Measurements from ENCODE around the gene TTC13.
"Not testable (repeated sequence)": the region's sequence is repeated elsewhere in the genome, so short reads cannot be mapped to it uniquely, and the experiment has no call there.

The TTC13 gene

DNA sequence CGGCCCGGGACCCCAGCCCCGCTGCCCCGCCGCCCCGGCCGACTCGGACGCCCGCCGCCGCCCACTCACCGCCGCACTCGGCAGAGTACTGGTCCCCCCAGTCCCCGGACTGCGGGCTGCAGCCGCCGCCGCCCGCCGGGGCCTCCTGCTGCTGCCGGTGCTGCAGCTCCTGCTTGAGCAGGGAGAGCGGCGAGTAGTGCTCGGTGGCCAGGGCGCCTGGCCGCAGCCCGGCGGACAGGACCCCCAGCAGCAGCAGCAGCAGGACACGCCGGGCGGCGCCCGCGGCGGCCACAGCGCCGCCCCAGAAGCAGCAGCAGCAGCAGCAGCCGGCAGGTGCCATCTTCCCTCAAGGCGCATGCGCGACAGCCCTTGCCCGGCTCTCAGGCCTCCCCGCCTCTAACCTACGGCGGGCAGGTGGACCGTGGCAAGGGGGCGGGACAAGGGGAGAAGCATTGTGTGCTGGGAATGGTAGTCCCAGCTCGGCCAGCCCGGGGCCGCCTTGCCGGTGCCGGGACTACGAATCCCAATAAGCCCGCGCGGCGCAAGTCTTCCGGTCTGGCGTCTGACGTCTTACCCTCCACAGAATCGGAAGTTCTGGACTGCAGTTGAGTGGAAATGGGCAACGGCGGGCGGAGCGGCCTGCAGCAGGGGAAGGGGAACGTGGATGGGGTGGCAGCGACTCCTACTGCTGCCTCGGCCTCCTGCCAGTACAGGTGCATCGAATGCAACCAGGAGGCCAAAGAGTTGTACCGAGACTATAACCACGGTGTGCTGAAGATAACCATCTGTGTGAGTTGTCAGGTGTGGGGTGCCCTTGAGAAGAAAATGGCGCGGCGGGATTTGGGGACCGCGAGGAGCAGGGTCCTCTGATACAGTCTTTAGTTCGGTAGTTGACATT, at the start of gene TTC13, which contains the start of gene ARV1:
TTC13 (minus strand) TSS at position 371 of the 898 bp plus-strand sequence; CDS start at position 340, 31 bp downstream.
ARV1 (plus strand) TSS at position 604 of the 898 bp plus-strand sequence; CDS start at position 616, 12 bp downstream.
- DNase-seq = peak; percentile 100

DNA sequence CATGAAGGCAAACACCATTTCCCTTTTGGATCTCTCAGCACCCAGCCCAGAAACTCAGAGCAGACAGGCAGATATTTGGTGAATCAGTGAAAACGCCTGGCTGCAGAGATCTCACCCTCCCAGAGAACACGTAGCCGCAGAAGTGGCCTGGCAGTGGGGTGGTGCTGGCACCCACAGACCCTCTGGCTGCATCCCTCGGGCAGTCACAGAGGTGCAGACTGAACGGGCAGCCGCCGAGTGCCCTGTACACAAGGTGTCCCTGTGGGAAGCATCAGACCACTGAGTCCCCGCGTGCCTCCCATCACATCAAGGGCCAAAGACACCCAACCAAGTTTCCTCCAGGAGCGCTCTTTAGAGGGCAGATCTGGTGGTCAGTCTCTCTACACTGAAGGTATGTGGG, 49.3 kb upstream of the TTC13 start:
- DNase-seq = no peak

DNA sequence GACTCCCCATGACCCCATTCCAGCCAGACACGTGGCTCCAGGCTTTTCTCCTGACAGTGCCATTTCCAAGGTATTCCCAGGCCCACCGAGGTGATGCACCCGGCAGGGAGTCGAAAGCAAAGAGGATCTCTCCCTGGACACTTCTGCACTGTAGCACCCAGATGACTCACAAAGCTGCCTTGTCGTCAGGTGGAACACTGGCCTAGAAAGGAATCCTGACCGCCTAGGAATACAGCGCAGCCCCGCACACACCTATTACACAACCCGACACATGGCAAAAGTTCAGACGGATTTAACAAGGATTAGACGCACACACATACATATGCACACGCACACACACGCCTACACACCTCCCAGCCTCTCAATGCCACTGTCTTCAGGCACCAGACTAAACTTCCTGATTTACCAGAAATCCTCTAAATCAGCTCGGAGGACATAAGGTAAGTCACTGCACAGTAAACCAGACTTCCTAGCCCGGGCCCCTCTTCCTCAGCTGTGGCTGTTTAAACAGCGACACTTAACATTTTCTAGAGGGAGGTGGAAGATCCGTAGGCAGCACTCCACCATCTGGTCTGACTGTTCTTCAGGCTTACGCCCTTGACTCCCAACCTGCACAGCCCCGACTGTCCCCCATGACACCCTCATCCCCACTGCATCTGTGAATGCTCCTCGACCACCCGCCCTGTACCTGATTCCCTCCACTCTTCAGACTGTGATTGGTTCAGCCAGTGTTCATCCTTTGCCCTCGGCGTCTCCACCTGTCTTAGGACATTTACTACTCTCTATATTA, 48.7 kb upstream of the TTC13 start:
- DNase-seq = no peak

DNA sequence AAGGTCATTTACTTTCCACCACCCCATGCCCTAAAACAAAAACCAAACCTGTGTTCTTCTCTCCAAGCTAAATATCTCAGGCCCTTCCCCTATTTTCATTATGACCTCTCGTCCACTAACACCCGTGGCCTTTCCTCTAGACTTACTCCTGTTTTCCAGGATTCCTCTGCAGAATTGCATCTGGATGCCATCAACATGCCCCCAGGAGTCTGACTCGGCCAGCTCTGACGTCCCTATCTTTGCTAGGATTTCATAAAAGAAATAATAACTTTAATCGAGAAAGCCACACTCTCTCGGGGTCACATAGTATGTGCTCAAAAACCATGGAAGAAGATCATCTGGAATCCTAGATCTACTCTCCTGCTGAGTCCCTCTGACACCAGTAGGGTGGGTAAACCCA, 47.9 kb upstream of the TTC13 start:
- DNase-seq = no peak

DNA sequence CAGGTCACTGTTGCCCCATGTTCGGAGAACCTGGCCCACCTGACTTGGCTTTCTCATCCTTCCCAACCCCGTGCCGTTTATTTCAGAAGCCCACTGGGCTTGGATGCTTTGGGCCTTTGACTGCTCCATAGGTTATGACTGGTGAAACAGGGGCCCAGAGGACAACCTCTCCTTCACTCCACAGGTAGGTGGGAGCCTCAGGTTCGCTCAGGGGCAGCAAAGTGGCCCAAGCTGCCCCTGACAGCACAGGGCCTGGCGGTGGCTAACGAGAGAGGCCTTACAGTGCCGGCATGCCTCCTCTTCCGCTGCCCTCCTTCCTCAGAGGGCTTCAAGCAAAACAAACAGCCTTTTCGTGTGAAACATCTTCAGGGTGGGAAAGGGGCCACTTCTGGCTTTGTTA, 44.5 kb upstream of the TTC13 start:
- no peak for DNase-seq

DNA sequence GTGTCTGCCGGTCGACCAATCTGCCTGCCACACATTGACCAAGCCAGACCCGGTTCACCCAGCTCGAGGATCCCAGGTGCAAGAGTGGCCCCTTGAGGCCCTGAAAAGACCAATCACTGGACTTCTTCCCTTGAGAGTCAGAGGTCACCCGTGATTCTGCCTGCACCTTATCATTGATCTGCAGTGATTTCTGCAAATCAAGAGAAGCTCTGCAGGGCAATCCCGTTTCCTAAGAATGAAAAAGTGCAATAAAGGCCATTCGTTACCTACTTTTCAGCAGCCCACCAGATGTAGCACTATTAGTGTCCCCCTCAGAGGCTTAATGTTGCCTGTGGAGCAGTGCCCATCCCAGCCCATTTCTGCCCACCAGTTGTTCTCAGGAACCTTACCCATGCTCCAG, 43.9 kb upstream of the TTC13 start:
- not testable (repeated sequence) for DNase-seq

GRCh38 chr1:231021540-231022031, 42.9 kb upstream of the TTC13 start:
- no peak for DNase-seq

DNA sequence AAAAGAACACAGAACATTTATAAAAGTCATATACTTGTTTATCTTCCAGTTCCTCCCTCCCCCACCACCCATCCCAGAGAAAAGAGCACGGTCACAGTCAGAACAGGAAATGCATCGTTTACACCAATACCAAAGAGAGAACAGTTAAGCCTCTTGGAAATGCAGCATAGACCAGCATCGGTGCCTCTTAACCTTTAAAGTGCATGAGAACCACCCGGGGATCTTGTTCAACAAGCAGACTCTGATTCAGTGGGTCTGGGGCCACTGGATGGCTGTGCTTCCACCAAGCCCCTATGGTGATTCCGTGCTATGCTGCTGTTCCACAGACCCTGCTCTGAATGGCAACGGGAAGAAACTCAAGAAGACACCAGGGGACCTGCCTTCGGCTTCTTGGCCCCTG, 42.2 kb upstream of the TTC13 start:
- no peak for DNase-seq

DNA sequence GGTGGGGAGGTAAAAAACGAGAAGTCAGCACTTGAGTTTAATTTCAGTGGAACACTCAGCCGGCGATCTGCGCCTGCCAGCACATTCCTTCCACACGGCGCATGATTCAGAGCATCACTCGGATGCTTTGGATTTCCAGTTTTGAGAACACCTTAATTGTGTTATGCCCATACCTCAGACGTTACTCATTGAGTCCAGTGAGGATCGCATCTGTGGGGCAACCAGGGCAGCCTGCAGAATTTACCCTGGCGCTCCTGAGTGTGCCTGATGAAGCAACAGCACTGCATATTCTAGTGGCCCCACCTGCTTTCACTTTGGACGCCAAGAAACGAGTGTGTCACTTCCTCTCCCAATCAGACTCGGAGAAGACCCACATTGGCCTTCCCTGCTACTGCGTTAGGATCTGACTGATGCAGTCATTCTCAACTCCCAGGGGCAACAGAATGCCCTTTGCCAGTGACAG, 41.5 kb upstream of the TTC13 start:
- DNase-seq = peak; percentile 5

DNA sequence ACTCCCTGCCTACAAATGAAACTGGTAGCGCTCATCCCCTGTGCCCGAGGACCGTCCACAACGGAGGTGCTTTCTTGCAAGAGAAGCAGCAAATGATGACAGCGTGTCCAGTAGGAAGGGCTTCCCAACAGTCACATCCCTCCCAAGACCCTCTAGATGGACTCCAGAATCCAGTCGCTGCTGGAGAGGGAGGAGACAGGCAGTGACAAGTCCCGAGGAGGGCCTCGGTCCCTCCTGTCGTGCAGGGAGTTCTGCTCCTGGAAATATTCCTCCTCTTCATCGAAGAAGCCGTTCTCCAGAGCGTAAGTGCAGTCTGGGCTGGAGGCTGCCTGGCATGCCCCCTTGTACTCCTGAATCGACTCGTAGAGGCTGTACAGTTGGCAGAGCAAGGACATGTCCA, 41.0 kb upstream of the TTC13 start:
- no peak for DNase-seq

DNA sequence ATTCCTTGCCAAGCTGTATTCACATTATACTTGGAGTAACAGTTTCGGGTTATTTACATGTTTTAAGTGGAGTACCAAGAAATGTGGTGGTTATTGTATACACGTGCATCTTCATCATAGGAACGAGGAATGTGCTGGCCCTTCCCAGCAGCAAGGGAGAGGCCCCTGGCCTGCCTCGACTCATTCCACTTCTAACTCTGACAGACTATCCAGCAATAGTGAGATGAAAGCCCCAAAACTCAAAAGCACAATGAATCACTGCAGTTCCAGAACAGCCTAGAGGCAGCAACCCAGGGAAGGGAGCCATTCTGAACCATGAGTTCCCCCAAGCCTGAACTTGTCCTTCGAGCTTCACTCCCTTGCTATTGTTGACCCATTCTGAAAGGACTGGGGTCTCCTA, 38.3 kb upstream of the TTC13 start:
- no peak for DNase-seq

DNA sequence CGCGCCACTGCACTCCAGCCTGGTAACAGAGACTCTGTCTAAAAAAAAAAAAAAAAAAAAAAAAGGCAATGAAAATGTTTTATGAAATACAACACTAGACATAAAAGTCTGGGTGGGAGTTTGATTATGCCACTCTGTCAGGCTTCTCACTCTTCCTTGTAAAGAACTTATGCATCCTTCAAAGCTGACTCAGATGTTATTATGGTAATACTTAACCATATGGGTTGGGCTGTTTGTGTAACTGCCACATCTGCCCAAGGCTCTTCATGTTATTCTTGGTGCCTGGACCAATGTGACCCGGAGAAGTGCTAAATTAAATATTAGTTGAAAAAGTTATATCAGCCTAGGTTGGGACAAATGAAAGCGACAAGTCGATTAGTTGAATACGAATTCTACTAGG, 37.6 kb upstream of the TTC13 start:
- no peak for DNase-seq

DNA sequence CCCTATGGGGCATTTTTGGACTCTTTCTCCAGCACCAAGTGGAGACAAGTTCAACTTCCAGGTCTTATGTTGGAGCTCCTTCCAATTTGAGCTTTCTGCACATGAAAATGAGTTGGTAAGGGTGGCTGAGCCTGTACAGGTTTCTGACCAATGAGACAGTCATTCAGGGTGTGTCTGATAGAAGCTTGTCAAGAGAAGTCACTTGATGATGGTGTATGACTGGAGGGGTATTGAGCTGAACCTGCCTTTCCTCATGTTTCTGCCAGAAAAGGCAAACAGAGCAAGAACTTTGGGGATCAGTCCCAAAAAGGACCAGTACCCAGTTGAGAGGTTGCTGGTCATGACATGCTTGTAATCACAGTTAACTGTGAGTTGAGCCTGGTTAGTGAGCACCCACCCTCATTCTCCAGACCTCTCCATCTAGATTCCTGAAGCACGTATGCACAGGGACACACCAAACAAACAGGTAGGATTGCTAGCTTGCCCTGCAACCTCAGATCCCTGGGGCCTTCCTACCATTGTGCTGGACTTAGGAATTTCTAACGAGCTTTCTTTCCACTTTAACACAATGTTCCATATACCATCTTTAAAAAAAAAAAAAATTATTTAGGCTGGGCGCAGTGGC, 34.8 kb upstream of the TTC13 start:
- DNase-seq = no peak

- DNase-seq = no peak
These were observed 33.3 kb upstream of the TTC13 start for GRCh38 chr1:231011963-231012362.

- DNase-seq = no peak
These were observed 32.7 kb upstream of the TTC13 start for GRCh38 chr1:231011360-231011759.

GRCh38 chr1:231007535-231007934, 28.9 kb upstream of the TTC13 start:
- DNase-seq = not testable (repeated sequence)

GRCh38 chr1:231001892-231002291, 23.2 kb upstream of the TTC13 start:
- no peak for DNase-seq

- DNase-seq = no peak
These were observed 22.0 kb upstream of the TTC13 start for GRCh38 chr1:231000639-231001038.

- no peak for DNase-seq
These were observed 21.5 kb upstream of the TTC13 start for GRCh38 chr1:231000201-231000600.

GRCh38 chr1:230994860-230995259, 16.2 kb upstream of the TTC13 start:
- DNase-seq = no peak

DNA sequence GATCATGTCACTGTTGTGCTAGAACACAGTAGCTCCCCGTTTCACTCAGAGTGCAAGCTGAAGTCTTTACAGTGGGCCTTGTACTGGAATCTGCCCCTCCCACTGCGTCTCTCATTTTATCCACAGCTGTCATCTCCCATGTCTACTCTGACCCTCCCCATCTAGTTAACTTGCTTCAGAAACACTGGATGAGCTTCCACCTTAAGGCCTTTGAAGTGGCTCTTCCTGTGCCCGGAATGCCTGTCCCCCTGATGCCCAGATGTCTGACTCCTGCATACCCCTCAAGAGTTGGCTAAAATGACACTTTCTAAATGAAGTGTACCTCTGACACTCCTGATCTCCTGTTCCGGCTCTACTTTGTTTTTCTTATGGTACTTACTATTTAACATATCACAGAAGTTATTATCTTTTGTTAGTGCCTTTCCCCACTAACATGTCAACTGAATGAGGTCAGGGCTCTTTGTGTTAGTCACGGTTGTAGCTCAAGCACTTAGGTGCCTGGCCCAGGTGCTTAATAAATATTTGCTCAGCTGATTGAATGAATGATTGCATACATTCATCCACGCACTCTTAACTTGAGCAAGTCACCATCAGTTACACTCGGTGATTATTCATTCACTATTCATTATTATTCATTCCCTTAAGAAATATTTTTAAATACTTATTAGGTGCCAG, 13.6 kb upstream of the TTC13 start:
- peak; percentile 27 for DNase-seq

GRCh38 chr1:230987448-230987847, 8.8 kb upstream of the TTC13 start:
- no peak for DNase-seq

DNA sequence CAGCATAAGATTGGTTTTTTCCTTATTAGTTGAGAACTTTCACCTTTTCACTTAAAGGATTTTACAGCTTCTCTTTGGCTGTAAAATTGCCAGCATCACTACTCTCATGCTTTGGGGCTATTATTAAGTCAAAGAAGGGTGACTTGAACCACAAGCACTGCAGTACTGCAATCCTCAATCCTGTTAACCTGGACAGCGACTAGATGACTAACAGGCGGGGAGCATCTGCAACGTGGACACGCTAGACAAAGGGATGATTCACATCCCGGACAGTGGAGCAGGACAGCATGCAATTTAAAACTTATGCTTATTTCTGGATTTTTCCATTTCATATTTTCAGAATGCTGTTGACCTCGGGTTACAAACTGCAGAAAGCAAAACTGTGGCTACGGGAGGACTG, 8.3 kb upstream of the TTC13 start:
- no peak for DNase-seq
